Stimulated activated CD4-positive, alpha-beta T cell treated with anti-CD3 and anti-CD28 coated beads, Interleukin-15, amount 100 ng/mL, for 1 hour (primary cell): ENCODE data around the gene NYNRIN.

ENCODE experiments used
- DNase-seq, 2 donors: peaks; one replicate each; pipeline ENCODE4 v3.0.0-alpha.2; 2020; ENCODE audit warnings: low read depth in 1 of 2, low spot score in 1 of 2

The NYNRIN gene

GRCh38 chr14:24430143-24430681 is 31.4 kb downstream of the NYNRIN start:
- peak; percentile 15 to 49 for DNase-seq

GRCh38 chr14:24430682-24431568 is 32.1 kb downstream of the NYNRIN start:
- peak; percentile 30 to 52 for DNase-seq

GRCh38 chr14:24431569-24432258 is 32.9 kb downstream of the NYNRIN start:
- peak; percentile 69 to 73 for DNase-seq

GRCh38 chr14:24432259-24433131 is 33.7 kb downstream of the NYNRIN start:
- DNase-seq, result no peak

GRCh38 chr14:24434036-24434435 is 35.2 kb downstream of the NYNRIN start:
- DNase-seq, result no peak

GRCh38 chr14:24434676-24435075 is 35.9 kb downstream of the NYNRIN start:
- DNase-seq, result no peak

GRCh38 chr14:24435192-24435810 is 36.5 kb downstream of the NYNRIN start:
- no peak for DNase-seq

GRCh38 chr14:24435998-24436354 is 37.2 kb downstream of the NYNRIN start:
- DNase-seq, result no peak

- DNase-seq, result no peak
These were observed 37.7 kb downstream of the NYNRIN start for GRCh38 chr14:24436355-24437019.

GRCh38 chr14:24437020-24437735 is 38.4 kb downstream of the NYNRIN start:
- no peak for DNase-seq

GRCh38 chr14:24437736-24438067 is 38.9 kb downstream of the NYNRIN start:
- no peak for DNase-seq

GRCh38 chr14:24438223-24439097 is 39.7 kb downstream of the NYNRIN start:
- DNase-seq, result no peak

- DNase-seq, result no peak
These were observed 40.5 kb downstream of the NYNRIN start for GRCh38 chr14:24439257-24439656.

GRCh38 chr14:24439830-24440605 is 41.2 kb downstream of the NYNRIN start:
- no peak for DNase-seq

- no peak for DNase-seq
These were observed 42.0 kb downstream of the NYNRIN start for GRCh38 chr14:24440606-24441399.

- no peak for DNase-seq
These were observed 42.7 kb downstream of the NYNRIN start for GRCh38 chr14:24441485-24441884.

- no peak for DNase-seq
These were observed 43.1 kb downstream of the NYNRIN start for GRCh38 chr14:24441904-24442239.
